Activated naive CD8-positive, alpha-beta T cell treated with anti-CD3 and anti-CD28 coated beads, Interleukin-2, amount 50 U/mL, for 16 hours (primary cell): ENCODE data around the gene MPC1L.

Experiments used
- DNase-seq: peaks from one replicate; pipeline ENCODE4 v3.0.0-alpha.2; 2020; ENCODE audit warnings: low read depth, low spot score

The MPC1L gene

DNA sequence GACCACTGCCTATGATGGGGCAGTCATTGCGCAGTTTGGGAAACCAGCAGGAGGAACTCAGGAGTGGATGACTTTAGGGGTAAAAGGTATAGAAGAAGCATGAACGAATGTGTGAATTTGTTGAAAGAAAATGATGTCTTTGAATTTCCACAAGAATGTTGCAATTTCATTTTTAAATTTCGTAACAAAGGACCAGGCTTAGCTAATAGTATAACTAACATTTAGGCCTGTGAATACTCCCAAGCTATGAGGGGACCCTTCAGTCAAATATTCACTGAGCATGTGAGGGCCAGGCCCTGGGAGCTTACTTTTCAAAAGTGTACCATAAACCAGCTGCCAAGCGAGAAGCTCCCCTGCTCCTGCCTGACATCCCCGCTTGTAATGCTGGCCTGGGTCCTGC lies 5.3 kb downstream of the MPC1L start:
- no peak for DNase-seq

- DNase-seq = no peak
Measured at GRCh38 chrX:40632199-40632598, 9.0 kb downstream of the MPC1L start.

DNA sequence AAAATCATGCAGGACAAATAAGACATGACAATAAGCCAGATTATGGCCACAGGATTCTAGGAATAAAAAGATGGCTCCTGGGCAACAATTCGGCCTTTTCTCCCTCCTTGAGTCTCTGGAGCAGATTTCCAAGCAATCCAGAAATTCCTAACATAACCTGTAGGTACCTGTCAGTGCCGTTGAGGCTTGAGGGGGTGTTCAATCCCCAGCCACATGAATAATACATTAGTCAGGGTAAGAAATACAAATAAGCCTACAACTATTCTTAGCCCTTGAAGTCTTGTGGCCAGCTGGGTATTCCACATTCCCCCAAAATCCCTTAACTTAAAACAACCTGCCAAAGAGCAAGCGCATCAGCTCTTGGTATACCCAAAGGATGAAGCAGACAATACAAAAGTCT lies 14.5 kb downstream of the MPC1L start:
- no peak for DNase-seq

DNA sequence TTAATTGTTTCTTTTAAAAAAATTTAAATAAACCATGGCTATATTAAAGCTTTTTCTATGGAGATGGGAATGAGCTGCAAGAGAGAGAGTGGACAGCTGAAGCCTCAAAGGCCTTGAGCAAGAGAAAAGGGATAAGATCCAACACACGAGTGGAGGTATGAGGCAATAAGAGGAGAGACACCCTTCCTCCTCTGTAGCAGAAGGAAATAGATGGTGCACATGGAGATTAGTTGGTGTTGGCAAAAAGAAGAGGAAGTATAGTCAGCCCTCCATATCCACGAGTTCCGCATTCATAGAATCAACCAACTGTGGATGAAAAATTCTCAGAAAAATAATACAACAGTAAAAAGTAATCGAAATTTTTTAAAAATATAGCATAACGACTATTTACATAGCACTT lies 20.9 kb downstream of the MPC1L start:
- no peak for DNase-seq

GRCh38 chrX:40644821-40645358 lies 21.7 kb downstream of the MPC1L start:
- DNase-seq = no peak

- no peak for DNase-seq
Measured at GRCh38 chrX:40646489-40647306, 23.5 kb downstream of the MPC1L start.

- DNase-seq = peak; percentile 77
Measured at GRCh38 chrX:40647307-40648197, 24.3 kb downstream of the MPC1L start, which contains the start of gene CXorf38. CXorf38 (minus strand) TSS chrX:40647561; CDS start chrX:40647520, 41 bp downstream.

- peak; percentile 37 for DNase-seq
Measured at GRCh38 chrX:40651620-40652223, 28.5 kb downstream of the MPC1L start.

DNA sequence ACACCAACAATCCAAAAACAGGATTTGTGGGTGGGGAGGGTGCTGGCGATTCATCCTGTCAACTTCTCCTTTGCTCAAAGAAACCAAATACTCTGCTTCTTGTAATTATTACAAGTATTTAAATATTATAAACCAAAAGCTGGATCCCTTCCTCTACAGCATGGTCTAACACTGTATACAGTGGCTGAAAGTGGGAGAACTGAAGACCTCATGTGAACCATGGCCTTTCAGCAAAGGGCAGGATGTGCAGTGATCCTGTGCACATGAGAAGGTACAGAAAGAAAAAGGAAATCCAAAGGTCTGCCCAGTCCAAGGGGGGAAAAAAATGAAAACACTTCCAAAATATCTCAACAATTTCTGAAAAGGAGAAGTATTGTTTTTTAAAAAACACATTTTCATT lies 29.4 kb downstream of the MPC1L start:
- DNase-seq = no peak

- no peak for DNase-seq
Measured at GRCh38 chrX:40653535-40653934, 30.3 kb downstream of the MPC1L start.

DNA sequence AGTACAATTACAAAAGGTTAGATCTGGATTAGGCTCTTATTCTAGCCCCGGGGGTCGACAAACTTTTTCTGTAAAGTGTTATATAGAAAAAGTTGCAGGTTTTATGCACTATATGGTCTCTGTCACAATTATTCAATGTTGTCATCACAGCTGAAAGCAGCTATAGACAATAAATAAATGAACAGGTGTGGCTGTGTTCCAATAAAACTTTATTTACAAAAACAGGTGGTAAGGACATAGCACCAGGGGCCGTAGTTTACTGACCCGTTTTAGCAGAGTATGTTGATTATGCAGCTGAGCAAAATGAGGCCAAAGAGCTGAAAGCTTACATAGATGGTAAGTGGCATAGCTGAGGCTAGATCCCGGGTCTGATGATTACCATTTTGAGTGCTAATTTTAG lies 37.2 kb downstream of the MPC1L start:
- DNase-seq = no peak

DNA sequence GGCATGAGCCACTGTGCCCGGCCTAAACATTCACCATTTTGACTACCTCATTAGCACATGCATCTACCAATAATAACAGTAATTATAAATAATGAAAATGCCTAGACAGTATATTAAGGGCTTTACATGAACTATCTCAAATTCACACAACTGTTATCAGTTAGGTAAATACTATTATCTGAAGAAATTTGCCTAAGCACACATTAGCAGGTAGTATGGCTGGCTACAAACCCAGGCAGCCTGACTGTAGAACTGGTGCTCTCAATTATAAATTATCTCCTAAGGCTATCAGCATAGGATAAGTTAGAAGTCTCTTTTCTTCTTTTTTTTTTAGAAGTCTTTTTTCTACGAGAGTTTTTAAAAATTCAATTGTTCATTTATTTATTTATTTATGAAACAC lies 38.3 kb downstream of the MPC1L start:
- no peak for DNase-seq

DNA sequence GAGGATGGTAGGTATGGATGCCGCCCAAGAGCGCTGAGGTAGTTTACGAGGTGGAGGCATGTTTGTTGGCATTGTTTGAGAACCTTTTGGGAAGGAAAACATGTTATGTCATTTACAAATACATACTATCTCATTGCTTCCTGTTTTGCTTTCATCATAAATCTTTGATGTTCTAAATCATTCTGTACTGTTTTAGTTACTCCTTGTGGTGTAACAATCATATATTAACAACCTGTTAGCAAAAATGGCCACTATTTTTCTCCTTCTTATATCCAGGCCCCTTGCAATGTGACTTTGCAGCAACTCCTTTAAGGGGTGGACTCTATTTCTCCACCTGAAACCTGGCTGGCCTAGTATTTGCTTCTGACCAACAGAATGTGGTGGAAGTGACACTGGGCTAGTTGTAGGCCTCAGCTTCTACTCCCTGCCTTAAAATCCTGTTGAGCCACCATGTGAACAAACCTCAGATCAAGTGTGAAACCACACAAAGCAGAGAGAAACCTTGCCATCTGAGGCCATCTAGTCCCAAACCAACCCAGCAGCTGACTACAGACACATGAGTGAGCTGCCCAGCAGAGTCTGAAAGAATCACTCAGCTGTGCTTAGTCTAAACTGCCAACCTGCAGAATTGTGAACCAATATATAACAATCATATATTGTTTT lies 40.0 kb downstream of the MPC1L start:
- DNase-seq = no peak

- DNase-seq = no peak
Measured at GRCh38 chrX:40663880-40664630, 40.8 kb downstream of the MPC1L start.

- no peak for DNase-seq
Measured at GRCh38 chrX:40671126-40671525, 47.9 kb downstream of the MPC1L start.
